OCI-LY1 (cell line): Measurements from ENCODE around the gene CDK2.

Experiments used
- H2AFZ ChIP-seq: fragments of 200-600 bp; sonication (generic), shearing (Covaris generic); 2 replicates; pipeline ENCODE4 v1.6.0; 2014; ENCODE audit warnings: antibody characterized with exemption, mild to moderate bottlenecking, low read length
- H3F3A ChIP-seq: fragments of 200-600 bp; sonication (generic), shearing (Covaris generic); 2 replicates; pipeline ENCODE4 v1.6.0; 2014; ENCODE audit warnings: mild to moderate bottlenecking, antibody characterized with exemption, low read length, moderate library complexity; ENCODE audit not compliant: insufficient read depth
- H3K27ac ChIP-seq: fragments of 200-600 bp; sonication (generic); 2 replicates; pipeline ENCODE4 v1.5.1; 2014; ENCODE audit warnings: low read length, mixed run types, mild to moderate bottlenecking, low read depth; ENCODE audit not compliant: poor library complexity, severe bottlenecking
- H3K27me3 ChIP-seq: fragments of 200-600 bp; sonication (generic); 2 replicates; pipeline ENCODE4 v1.6.0; 2014; ENCODE audit warnings: antibody characterized with exemption, mild to moderate bottlenecking, low read length, moderate library complexity; ENCODE audit not compliant: insufficient read depth
- H3K36me3 ChIP-seq: fragments of 200-600 bp; sonication (generic); 2 replicates; pipeline ENCODE4 v1.6.1; 2014; ENCODE audit warnings: mild to moderate bottlenecking, antibody characterized with exemption, low read length, moderate library complexity, mixed read lengths; ENCODE audit not compliant: insufficient read depth
- H3K4me1 ChIP-seq: fragments of 200-600 bp; sonication (generic); 2 replicates; pipeline ENCODE4 v1.5.1; 2014; ENCODE audit warnings: mild to moderate bottlenecking, low read length, moderate library complexity; ENCODE audit not compliant: insufficient read depth, severe bottlenecking
- H3K4me2 ChIP-seq: fragments of 200-600 bp; sonication (generic), shearing (Covaris generic); 2 replicates; pipeline ENCODE4 v1.6.1; 2014; ENCODE audit warnings: low read length
- H3K4me3 ChIP-seq: fragments of 200-600 bp; sonication (generic); 2 replicates; pipeline ENCODE4 v1.5.1; 2014; ENCODE audit warnings: low read length, low read depth, mild to moderate bottlenecking, mixed read lengths; ENCODE audit not compliant: poor library complexity, severe bottlenecking
- H3K79me2 ChIP-seq: fragments of 200-600 bp; shearing (Covaris generic); 2 replicates; pipeline ENCODE4 v1.6.1; 2016; ENCODE audit warnings: mixed run types, low read length, mixed read lengths; ENCODE audit not compliant: insufficient read depth
- H3K9ac ChIP-seq: fragments of 200-600 bp; sonication (generic), shearing (Covaris generic); 2 replicates; pipeline ENCODE4 v1.6.1; 2014; ENCODE audit warnings: mild to moderate bottlenecking, low read length, mixed read lengths
- H3K9me2 ChIP-seq: fragments of 200-600 bp; sonication (generic), shearing (Covaris generic); 2 replicates; pipeline ENCODE4 v1.6.1; 2014; ENCODE audit warnings: low read depth, mild to moderate bottlenecking, low read length, mixed read lengths
- H3K9me3 ChIP-seq: fragments of 200-600 bp; shearing (Covaris generic); 2 replicates; pipeline ENCODE4 v1.6.1; 2014; ENCODE audit warnings: low read length, mixed read lengths
- H4K20me1 ChIP-seq: fragments of 200-600 bp; sonication (generic), shearing (Covaris generic); 2 replicates; pipeline ENCODE4 v1.6.0; 2016; ENCODE audit warnings: mild to moderate bottlenecking, low read length; ENCODE audit not compliant: insufficient read depth
- EZH2 ChIP-seq: fragments of 200-600 bp; sonication (generic), shearing (Covaris generic); IDR thresholded peaks from 2 replicates; pipeline ENCODE4 v1.8.0; 2017; ENCODE audit warnings: borderline replicate concordance, mixed run types, mild to moderate bottlenecking, antibody characterized with exemption, low read length, moderate library complexity, mixed read lengths
- TF ChIP-seq, protein P1 (sequence below): fragments of 200-600 bp; sonication (generic), shearing (Covaris generic); IDR thresholded peaks from 2 replicates; pipeline ENCODE4 v1.5.1; 2017; ENCODE audit warnings: mild to moderate bottlenecking, antibody characterized with exemption, low read length, moderate library complexity, mixed read lengths

Gene CDK2

DNA sequence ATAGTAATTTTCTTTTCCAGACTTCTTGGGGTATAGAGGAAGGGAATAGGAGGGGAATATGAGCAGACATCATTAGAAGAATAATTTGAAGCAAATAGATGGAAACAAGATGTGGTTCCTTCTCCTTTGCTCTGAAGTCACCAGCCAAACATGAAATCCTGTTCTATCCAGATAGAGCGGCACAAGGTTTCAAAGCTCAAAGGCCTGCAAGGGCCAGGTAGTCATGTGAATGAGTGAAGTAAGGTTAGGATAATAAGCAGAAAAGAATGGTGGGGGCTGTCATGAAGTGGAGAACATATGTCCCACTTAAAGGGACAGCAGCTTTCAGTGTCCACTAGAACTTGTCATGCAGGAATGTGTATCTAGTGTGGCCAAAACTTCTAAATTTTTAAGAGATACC, 51.7 kb downstream of the CDK2 start:
- no peaks in the 10 kb centered on the region for H3K9me2 ChIP-seq
- H3K9ac ChIP-seq: no peak overlapping the region
- H3K4me1 ChIP-seq: peaks cover 8% of the 10 kb centered on the region
- no peak overlapping the region for H2AFZ ChIP-seq
- no peak overlapping the region for H3K27ac ChIP-seq
- H3K79me2 ChIP-seq: no peaks in the 10 kb centered on the region
- H3F3A ChIP-seq: no peaks in the 10 kb centered on the region
- no peak overlapping the region for H3K4me3 ChIP-seq
- no peaks in the 10 kb centered on the region for H4K20me1 ChIP-seq
- no peaks in the 10 kb centered on the region for H3K27me3 ChIP-seq
- H3K9me3 ChIP-seq: no peaks in the 10 kb centered on the region
- no peak overlapping the region for H3K4me2 ChIP-seq
- no peak for TF ChIP-seq EZH2
- TF ChIP-seq, protein P1, sequence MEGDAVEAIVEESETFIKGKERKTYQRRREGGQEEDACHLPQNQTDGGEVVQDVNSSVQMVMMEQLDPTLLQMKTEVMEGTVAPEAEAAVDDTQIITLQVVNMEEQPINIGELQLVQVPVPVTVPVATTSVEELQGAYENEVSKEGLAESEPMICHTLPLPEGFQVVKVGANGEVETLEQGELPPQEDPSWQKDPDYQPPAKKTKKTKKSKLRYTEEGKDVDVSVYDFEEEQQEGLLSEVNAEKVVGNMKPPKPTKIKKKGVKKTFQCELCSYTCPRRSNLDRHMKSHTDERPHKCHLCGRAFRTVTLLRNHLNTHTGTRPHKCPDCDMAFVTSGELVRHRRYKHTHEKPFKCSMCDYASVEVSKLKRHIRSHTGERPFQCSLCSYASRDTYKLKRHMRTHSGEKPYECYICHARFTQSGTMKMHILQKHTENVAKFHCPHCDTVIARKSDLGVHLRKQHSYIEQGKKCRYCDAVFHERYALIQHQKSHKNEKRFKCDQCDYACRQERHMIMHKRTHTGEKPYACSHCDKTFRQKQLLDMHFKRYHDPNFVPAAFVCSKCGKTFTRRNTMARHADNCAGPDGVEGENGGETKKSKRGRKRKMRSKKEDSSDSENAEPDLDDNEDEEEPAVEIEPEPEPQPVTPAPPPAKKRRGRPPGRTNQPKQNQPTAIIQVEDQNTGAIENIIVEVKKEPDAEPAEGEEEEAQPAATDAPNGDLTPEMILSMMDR: no peak
- no peaks in the 10 kb centered on the region for H3K36me3 ChIP-seq

DNA sequence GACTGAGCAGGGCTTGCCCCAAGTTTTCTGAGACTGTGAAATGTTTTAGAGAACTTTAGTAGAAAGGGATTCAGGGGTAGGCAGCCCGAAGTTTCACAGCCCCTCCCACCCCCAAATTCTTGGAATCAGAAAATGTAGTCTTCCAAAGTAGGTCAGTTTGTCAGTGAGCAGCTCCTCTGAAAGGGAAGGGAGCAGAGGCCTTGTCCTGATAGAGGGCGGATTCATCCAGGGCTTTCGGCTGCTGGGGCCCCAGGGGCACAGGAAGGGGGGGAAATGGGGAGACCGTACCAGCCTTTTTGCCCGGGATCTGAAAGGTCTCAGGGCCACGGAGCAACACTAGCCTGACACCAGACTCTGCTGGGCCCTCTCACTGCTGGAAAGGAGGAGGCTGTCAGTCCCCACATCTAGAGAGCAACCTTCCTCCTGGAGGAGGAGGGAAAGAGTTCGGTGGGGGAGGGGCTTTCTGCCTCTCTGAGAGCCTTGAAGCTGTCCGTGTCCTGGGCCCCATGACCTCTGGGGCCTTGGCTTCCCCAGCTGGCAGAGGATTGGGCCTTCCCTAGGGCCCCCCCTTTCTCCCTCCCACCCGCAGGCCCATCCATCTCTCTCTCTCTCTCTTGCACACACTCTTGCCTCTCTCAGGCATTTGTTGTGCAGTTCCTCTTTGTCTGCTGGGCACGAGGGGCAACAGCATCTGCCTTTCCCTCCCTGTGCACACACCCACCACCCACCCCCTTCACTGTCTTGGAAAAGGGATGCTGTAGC, 54.0 kb downstream of the CDK2 start, which contains the start of gene IKZF4:
Gene IKZF4 (plus strand): TSS at position 621 of the 762 bp plus-strand sequence. CDS start 451 bp downstream, outside the sequence.
- no peak for TF ChIP-seq EZH2
- TF ChIP-seq, protein P1: no peak
- Histone ChIP-seq H3K9ac (no peak within 1 kb of the TSS), H2AFZ (no peak within 1 kb of the TSS), H3K4me1 (no peaks in the 10 kb centered on the region), H3K79me2 (no peaks in the 10 kb centered on the region), H3F3A (no peaks in the 10 kb centered on the region), H3K4me3 (no peak within 1 kb of the TSS), H3K36me3 (no peaks in the 10 kb centered on the region), H3K9me2 (no peaks in the 10 kb centered on the region), H3K4me2 (no peak within 1 kb of the TSS), H3K27me3 (no peaks in the 10 kb centered on the region), H4K20me1 (no peaks in the 10 kb centered on the region), H3K9me3 (no peaks in the 10 kb centered on the region), H3K27ac (no peak within 1 kb of the TSS)

DNA sequence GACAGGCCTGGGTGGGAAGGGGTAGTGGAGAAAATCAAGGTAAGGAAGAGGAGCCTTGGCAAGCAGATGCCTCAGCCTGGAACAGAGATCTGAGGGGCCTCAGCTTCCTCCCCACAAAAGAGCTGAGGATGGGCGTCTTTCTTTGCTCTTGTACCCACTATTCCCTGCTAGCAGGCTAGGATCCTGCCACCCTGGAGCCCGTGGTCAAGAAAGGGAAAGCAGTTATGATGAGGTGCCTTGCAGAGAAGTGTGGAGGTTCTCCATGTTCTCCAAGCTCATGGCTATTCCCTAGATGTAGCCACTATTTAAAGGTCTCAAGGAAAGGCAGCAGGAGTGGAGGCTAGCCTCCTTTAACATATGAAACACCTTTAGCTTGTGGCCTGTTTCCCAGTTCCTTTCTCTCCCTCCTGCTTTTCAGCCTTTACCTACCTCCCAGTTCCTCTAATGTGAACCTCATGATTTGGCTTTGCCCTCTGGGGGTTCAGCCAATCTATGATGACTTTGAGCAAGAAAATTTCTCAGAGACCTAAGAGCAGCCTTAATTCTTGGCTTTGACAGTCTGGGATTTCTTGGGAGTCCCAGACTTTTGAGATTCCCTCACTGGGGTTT, 55.4 kb downstream of the CDK2 start:
- TF ChIP-seq, protein P1: no peak
- no peak for TF ChIP-seq EZH2
- Histone ChIP-seq H3K9me3 (no peaks in the 10 kb centered on the region), H4K20me1 (no peaks in the 10 kb centered on the region), H2AFZ (no peak overlapping the region), H3K27me3 (no peaks in the 10 kb centered on the region), H3F3A (no peaks in the 10 kb centered on the region), H3K9me2 (no peaks in the 10 kb centered on the region), H3K27ac (no peak overlapping the region), H3K9ac (no peak overlapping the region), H3K36me3 (no peaks in the 10 kb centered on the region), H3K4me2 (no peak overlapping the region), H3K79me2 (no peaks in the 10 kb centered on the region), H3K4me1 (no peaks in the 10 kb centered on the region), H3K4me3 (no peak overlapping the region)
